GM12891 (cell line): ENCODE measurements around the gene KRTAP4-16.

Experiments
- POLR2A ChIP-seq: IDR thresholded peaks from 2 replicates; pipeline ENCODE4 v1.6.1; 2011; ENCODE audit warnings: low read depth, low read length, control low read depth
- POLR2AphosphoS5 ChIP-seq: IDR thresholded peaks from 2 replicates; pipeline ENCODE4 v1.6.1; 2011; ENCODE audit warnings: low read depth, low read length, control low read depth
- POU2F2 ChIP-seq: IDR thresholded peaks from 2 replicates; pipeline ENCODE4 v1.6.1; 2011; ENCODE audit warnings: low read depth, mild to moderate bottlenecking, control low read depth, low read length, moderate library complexity
- SPI1 ChIP-seq: IDR thresholded peaks from 2 replicates; pipeline ENCODE4 v1.6.1; 2011; ENCODE audit warnings: low read depth, low read length, control low read depth

DNA sequence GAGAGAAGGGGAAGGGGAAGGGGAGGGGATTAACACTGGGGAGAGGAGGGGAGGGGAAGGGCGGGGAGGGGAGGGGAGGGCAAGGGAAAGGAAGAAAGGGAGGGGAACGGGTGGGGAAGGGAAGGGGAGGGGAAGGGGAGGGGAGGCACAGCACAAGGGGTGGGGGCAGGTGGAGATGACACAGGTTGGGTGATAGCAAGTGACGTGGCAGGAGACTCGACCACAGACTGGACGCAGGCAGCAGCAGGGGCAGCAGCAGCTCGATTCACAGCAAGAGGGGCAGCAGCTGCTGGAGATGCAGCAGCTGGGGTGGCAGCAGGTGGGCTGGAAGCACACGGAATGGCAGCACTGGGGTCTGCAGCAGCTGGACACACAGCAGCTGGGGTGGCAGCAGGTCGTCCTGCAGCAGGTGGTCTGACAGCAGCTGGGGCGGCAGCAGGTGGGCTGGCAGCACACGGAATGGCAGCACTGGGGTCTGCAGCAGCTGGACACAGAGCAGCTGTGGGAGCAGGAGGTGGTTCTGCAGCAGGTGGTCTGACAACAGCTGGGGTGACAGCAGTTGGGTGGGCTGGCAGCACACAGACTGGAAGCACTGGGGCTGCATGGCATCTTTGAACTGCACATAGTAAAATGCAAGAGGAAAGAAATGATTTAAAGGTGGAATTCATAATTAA, at the start of gene KRTAP4-16:
- TF ChIP-seq POLR2AphosphoS5, result no peak
- TF ChIP-seq POLR2A, result no peak
- TF ChIP-seq SPI1, result no peak
- TF ChIP-seq POU2F2, result no peak
